HG03520 (cell line): ENCODE data around the gene FAAP20.

Experiments
- ATAC-seq: cut with Tn5 transposase; IDR thresholded peaks from one replicate; pipeline ENCODE4 v1.9.1; 2021; ENCODE audit warnings: mild to moderate bottlenecking, moderate library complexity; ENCODE audit not compliant: unreplicated experiment

Gene FAAP20

DNA sequence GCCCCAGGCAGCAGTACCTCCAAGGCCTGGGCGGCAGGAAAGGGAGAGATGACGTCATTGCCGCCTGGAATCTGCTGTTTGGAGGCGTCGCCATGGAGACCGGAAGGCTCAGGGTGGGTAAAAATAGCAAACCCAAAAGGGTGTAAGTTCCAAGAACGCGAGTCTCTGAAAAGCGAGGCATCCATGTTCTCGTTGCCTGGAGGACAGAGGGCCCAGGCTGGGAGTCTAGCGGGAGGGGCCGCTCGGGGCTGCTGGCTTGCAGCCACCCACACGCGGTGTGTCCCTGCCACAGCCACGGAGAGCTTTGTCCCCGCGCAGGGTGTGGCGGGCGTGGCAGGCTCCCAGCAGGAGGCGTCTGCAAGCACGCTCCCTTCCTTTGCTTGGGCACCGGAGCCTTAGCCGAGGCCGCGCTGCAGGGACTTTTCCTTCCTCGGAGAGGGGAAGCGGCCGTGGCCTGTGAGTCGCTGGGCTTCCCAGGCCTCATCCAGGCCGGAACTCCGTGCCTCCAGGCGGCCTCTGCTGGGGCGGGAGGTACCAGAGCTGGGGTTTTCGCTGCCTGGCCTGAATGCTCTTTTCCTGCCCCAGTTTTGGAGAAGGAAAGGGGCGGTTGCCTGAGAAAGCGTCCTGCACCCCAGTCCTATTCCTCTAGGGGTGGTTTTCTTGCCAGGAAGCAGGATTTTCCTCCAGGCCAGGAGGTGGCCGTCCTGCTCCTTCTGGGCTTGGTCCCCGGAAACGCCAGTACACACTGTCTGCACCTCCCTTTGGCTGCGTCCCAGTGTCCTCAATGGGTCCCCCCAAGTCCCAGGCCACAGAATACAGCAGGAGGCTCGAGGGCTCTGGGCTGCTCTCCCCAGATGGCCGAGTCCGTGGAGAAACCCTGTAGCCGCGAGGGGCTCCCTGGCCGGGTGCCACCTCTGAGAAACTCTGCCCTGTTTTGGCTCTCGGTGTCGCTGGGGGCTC lies 18.2 kb upstream of the FAAP20 start:
- no peak for ATAC-seq

DNA sequence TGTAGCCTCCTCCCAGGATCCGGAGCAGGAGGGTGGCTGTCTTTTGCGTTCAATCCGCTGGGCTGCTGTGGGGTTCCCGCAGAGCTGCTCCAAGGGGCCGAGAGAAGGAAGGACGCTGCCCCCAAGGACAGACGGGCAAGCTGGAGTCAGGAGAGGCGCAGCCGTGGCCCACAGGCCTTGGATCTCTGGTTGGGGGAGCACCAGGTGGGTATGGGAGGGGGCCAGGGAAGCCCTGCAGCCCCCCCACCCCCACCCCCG lies 17.6 kb upstream of the FAAP20 start:
- ATAC-seq, result no peak

DNA sequence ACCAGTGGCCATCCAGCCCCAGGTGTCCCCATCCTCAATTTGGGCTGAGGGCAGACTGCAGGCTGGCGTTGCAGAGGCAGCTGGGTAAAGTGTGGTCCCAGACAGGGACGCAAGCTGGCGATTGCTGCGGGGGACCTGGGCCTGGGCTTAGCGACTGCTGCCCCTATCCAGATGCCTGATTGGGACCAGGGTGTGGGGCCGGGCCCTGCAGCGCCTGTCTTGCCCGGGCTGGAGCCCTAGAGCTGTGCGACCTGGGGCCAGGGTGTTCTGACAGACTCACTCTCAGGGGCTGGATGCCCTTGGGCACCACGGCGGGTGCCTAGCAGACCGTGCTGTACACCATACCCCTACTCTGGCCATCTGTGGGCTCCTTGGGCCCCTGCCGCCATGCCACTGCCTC lies 16.2 kb upstream of the FAAP20 start:
- ATAC-seq, result no peak

DNA sequence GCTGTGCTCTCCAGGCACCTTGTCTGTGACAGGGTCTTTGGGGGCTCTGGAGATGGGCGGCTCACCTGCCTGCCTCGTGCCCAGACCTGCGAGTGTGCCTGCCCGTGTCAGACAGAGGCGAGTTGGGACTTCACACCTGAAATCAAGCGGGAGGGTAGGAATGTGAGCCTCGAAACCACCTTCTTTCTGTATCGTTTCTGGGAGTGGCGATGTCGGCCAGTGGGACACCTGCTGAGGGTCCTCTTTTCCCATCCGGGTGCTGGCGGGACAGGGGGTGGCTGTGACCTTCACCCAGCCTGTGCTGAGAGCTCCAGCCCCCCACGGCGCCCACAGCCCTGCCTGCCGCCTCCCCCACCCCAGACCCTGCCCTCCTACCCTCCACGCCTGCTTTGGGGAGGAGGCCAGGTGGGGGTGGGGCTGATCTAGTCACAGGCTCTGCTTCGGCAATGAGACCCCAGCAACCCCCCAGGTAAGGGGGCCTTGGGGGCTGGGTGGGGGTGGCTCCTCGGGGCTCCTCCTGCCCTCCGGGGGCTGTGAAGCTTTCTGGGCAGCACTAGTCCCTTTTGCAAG lies 15.6 kb upstream of the FAAP20 start:
- ATAC-seq, result no peak

DNA sequence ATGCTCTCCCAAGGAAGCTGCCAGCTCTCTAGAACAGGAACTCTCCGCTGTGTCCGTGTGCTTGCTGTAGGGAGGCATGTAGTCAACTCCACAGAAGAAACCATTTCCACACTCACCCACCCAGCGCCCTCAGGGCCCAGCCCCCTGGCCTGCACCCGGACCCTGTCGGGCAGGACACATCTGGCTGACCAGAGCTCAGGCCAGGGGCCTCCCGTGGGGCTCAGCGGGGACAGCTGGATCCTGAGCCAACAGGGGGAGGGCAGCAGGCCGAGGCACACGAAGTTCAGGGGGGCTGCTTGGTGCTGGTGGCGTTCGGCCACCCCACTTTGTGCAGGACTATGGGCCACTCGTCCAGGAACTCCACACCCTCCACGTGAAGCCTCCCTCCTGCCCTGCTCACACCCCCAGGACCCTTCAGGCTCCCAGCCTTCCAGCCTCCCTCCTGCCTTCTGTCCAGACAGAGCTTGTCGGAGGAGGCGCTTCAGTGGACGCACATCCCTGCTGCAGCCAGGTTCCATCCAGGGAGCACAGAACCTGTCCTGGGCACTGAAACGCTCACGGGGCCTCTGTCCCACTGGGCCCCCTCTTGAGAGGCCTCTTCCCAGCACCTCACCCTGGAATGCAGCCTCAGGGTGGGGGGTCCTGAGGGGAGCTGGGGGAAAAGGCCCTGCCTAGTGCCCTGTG lies 15.0 kb upstream of the FAAP20 start:
- no peak for ATAC-seq

DNA sequence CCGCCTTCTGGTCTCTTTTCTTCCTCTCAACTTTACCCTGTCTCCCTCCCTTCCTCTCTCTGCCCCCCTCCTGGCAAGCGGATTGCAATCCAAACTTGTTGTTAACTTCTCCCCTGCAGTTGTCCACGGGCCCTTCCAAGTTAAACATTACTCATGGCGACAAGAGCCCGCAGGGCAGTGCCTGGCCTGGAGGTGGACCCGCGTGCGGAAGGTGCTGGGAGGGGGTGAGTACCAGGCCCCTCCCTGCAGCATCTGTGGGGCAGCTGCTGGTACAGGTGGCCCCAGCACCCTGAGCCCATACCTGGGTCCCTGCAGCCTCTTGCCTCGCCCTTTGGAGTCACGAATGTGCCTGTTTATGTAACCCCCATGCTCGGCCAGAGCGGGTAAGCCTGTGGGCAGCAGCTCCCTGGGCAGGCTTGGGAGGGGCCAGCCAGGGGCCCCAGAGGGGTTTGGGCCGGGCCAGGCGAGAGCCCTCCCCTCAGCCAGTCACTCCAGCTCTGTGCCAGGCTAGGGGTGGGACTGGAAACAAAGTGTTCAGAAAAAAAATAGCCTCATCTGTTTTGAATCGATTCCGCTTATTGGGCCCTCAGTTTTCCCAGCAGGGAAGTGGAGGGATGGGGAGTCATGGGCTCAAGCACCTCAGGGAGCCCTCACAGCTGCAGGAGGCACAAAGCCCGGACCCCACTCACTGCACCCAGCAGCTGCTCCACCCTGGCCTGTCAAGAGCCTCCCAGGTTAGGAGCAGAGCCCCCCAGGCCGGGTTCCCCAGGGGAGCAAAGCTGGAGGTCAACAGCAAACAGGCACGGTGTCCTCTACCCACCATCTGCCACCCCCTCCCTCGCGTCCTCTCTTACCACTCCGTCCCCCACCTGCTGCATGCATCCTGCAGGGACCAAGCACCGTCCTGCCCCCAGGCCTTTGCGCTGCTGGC lies 14.0 kb upstream of the FAAP20 start:
- ATAC-seq, result no peak

DNA sequence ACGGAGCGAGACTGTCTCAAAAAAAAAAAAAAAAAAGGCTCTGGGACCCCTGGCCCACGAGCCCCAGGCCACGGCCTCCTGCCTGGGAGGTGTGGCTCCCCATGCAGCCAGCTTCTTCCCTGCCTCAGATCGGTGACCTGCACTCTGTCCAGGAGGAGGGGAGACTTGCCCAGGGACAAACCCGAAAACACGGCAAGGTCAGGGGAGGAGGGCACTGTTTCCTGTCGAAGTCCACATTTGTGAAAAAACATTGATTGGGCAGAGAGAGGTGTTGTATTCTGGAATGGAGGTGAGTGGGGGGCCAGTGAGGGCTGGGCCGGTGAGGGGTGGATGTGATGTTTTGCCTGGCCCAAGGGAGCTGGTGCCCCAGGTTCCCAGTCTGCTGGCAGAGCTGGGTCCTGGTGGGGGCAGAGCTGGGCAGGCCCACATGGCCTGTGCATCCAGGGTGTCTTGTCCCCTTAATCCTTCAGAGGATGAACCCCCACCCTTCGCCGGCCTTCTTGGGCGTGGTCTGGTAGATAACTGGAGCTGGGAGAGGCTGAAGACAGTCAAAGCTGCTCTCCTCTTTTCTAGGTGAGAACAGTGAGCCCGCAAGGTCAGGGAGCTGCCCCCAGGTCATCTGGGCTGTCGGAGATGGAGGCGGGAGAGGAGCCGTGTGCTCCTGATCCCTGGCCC lies 12.4 kb upstream of the FAAP20 start:
- ATAC-seq, result no peak

DNA sequence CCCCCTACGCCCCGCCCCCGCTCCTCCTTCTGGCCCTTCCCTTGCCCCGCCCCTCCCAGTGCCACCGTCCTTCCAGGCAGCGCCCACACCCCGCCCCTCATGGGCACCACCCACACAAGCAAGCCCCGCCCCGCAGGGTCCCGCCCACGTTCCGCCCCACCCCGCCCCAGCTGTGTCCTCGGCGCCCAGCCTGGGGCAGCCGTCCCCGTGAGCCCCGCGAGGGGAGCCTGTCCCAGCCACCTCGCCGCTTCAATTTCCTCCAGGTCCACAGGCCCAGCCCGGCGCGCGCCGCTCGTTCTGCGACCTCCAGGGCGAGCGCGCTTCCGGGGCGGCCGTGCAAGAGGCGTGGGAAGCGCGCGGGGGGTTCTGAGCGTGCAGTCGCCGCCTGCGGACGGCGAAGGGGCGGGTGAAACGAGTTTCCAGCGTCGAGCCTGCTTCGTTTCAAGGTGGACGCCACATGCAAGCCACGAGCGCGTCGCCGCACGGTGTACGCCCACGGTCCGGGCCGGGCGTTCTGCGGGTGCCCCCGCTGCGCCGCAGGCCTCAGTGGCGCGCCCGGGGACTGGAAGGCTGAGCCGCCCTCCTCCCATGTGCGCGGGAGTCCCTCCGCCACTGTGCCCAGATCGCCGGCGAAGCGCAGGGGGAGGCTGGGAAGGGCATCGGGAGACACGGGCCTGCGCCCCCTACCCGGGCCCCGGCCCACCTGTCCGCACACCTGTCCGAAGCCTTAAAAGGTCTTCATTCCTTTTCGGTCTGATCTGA lies 10.8 kb upstream of the FAAP20 start:
- peak; percentile 52 for ATAC-seq

DNA sequence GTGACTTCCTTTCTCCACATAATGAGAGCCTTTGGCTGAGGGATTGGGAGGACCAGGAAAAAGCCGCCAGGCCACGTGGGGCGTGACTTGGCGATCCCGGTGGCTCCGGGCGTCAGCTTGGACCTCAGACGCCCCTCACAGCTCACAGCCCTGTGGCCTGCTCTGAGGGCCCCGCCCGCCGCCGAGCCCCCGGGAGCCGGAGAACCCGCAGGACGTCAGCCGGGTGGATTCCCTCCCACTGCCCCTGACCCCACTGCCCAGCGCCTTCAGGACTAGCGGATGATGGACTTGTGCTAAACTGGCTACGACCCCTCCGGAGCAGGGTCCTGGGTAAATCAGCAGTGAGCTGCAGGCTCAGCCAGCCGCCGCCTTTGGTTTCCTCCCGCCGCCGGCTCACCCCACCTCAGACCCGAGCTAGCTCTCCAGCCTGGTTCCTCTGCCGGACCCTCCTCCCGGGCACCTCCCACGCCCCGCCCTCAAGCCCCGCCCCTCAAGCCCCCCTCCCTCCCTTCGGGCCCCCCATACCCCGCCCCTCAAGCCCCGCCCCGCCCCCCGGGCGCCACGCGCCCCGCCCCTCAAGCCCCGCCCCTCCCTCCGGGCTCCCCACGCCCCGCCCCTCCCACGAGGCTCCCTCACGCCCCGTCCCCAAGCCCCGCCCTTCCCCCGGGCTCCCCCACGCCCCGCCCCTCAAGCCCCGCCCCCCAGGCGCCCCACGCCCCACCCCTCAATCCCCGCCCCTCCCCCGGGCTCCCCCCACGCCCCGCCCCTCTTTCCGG lies 10.0 kb upstream of the FAAP20 start:
- ATAC-seq, result no peak

DNA sequence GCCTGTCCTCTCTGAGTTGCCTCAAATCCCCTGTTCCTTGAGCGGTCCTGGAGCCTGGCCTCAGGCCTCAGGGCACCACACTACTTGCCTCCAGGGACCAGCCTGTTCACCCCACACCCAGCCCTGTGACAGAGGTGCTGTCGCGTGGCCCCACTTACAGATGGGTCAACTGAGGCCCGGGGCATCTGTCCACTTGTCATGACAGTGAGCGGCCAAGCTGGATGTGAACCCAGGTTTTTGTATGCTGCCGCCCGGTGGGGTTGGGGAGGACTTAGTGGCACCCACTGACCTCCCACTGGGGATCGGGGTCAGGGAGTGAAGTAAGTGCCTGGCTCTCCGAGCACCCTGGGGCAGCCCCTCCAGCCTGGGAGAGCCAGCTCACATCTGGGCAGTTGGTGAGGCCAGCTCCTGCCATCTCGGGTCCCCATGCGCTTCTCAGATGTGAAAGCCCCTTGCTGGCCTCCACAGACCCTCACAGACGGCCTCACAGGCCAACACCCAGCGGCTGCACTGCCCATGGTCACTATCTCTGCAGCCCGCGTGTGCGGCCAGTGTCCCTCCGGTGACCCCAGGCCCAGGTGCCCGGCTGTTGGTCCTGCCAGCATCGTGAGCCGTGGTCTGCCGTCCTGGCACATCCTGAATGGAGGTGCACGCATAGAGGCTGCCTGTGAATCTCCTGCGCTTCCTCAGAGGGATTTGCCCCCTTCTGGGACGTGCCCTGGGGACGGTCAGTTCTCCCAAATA lies 9.3 kb upstream of the FAAP20 start:
- ATAC-seq, result no peak

DNA sequence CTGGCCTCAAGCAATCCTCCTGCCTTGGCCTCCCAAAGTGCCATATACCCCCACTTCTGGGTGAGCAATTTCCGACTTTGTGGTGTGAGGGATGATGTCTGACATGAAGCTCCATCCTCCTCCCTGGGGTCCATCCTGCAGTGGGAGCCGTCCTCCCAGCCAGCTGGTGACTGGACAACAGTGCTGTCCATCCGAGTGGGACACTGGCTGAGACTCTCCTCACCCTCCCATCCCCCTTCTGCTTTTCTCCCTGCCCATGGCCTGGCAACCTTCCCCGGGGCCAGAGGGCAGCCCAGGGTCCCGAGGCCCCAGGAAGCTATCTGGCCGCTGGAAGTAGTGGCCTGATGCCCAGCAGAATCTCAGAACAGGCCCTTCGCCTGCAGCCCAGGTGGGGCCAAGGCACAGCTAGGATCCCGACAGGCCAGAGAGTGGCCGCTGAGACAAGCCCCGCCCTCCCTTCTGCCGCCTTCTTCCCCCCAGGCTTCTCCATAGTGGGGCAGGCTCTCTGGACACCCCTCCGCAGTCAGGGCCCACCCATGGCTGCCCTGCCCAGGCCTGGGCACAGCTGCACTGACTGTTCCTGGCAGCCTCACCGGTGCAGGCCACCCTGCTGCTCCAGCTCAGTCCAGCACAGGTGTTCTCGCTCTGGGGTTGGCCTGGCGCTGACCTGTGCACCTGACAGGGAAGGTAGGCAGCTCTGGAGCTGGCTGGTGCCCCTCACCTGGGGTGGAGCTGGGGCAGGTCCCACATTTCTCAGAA lies 8.4 kb upstream of the FAAP20 start:
- no peak for ATAC-seq

DNA sequence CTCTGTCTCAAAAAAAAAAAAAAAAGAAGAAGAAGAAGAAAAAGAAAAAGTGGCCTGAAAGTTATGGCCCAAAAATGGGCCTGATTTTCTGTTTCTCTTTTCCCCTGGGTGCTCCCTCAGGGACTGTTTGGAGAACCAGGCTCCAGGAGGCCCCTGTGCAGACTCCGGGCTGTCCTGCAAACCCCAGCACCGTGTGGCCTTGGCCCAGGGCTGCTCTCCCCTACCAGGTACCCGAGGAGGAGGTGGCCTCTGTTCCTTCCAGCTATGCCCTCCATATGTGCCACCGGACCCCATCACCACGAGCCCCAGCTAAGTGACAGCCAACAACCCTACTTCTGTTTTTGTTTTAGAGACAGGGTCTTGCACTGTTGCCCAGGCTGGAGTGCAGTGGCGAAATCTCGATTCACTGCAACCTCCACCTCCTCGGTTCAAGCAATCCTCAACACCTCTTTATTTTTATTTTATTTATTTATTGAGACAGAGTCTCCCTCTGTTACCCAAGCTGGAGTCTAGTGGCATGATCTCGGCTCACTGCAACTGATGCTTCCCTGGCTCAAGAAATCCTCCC lies 7.5 kb upstream of the FAAP20 start:
- ATAC-seq, result no peak

DNA sequence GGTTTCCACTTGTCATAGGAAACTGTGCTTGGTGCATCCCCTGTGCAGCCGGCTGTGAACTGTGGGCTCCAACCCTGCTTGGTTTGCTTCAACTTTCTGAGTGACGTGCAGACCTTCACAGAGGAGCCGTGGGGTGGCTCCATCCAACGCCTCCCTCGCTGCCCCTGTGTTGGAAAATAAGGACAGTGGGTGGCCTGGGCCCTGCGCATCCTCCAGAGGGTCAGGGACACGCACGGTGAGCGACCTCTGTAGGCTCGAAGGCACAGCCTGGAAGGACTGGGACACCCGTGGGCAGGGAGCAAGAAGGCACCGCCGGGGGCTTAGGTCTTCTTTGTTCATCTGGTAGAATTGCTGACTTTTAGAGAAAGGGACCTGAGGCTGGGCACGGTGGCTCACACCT lies 6.5 kb upstream of the FAAP20 start:
- ATAC-seq, result no peak

DNA sequence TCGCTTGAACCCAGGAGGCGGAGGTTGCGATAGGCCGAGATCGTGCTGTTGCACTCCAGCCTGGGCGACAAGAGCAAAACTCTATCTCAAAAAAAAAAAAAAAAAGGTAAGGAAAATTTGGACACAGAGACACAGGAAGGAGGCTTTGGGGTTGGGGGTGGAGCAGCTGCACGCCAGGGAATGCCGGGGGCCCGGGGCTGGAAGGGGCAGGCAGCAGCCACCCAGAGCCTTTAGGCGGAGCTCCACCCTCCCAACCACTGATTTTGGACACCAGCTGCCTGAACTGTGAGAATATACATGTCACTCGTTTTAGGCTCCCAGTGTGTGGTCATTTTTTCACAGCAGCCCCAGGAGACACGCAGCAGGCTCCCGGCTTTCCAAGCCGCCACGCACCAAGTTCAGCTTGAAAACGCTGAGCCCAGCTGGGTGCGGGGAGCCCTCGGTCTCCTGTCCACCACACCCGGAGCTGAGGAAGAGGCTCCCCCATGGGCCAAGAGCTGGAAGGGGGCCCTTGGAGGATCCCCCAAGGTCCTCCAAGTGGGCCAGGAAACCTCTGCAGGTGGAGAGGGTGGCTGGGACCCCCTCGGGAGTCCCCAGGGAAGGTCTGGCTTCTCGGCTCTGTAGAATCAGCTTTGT lies 5.9 kb upstream of the FAAP20 start:
- no peak for ATAC-seq

DNA sequence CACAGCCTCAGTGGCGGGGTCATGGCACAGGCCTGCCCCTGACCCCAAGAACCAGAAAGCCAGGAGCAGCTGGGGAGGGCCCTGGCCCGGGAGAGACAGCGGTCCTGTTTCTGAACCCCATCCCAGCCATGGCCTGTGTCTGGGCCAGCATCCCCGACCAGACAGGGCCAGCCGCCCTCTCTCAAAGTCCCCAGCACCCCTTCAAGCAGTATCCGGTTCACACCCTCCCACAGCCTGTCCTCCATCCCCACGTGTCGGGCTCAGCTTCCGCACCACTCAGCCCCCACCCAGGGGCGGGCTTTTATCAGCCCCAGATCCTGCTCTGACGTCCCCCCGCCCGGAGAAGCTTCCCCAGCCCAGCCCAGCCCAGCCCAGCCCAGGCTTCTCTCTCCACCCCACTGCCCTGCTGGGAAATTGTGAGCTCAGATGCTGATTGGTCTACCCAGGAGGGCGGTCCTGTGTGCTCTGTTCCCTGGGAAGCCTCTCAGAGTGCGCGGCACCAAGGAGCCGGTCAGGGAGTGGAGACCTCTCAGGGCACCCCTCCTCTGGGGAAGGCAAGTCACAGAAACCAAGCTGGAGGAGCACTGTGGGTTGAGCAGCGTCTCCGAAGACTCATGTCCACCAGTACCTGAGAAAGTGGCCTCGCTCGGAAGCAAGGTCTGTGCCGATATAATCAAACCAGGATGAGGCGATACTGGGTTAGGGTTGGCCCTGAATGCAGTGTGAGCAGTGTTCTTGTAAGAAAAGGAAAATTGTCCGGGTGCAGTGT lies 4.7 kb upstream of the FAAP20 start:
- ATAC-seq, result no peak

DNA sequence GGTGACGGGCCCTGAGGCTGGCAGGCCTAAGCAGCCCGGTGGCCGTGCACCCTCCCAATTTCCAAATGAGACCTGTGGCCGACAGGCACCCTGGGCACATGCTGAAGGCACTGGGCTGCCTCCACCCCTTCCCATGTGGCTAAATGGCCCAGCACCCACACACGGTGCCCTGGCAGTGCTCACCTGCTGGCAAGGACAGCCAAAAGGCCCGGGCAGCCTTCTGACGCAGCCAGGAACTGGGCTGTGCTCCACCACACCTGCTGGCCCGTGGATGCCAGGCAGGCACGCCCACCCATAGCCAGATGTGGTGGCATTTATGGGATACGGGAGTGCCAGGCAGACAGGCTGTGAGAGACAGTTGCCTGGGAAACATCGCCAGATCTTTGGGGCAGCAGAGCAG lies 4.0 kb upstream of the FAAP20 start:
- ATAC-seq, result no peak
